ENCODE results near the gene ABTB1.

GRCh38 chr3:127707851-127708411 is 35.2 kb downstream of the ABTB1 start:
- TF ChIP-seq ZNF274 (IDR thresholded peaks at IDR 0.05; ENCODE audit: low read depth, low read length) (no peak), SUZ12 (IDR thresholded peaks at IDR 0.05; ENCODE audit: extremely low read depth, insufficient read depth, insufficient read length) (no peak), YY1 (IDR thresholded peaks at IDR 0.05; ENCODE audit: insufficient read depth, insufficient read length) (no peak)
